GM23248 (cell line): ENCODE measurements around the gene MYOM3. TPM values are rescaled to one million over a fixed set of nuclear protein-coding genes. Genes with fewer than 3 reads are reported as not detected.
A peak's percentile ranks its signal among the peaks of the same experiment; 100 is the strongest.
"Not testable (repeated sequence)": the region's sequence is repeated elsewhere in the genome, so short reads cannot be mapped to it uniquely, and the experiment has no call there.

Source experiments
- DNase-seq: peaks from one replicate; pipeline ENCODE4 v3.0.0-alpha.2; 2015
- H2AFZ ChIP-seq: fragments of 200-600 bp; sonication (generic); 2 replicates; pipeline ENCODE4 v1.6.1; 2016; ENCODE audit warnings: antibody characterized with exemption
- H3F3A ChIP-seq: fragments of 200-600 bp; sonication (generic); 2 replicates; pipeline ENCODE4 v1.6.1; 2016; ENCODE audit warnings: mild to moderate bottlenecking, antibody characterized with exemption, mixed run types; ENCODE audit not compliant: insufficient read depth
- H3K27ac ChIP-seq: fragments of 200-600 bp; sonication (generic); 2 replicates; pipeline ENCODE4 v1.5.1; 2016; ENCODE audit warnings: mild to moderate bottlenecking
- H3K27me3 ChIP-seq: fragments of 200-600 bp; sonication (generic); replicated peaks from 2 replicates; pipeline ENCODE4 v1.6.1; 2016; ENCODE audit warnings: mild to moderate bottlenecking; ENCODE audit not compliant: insufficient read depth
- H3K36me3 ChIP-seq: fragments of 200-600 bp; sonication (generic); 2 replicates; pipeline ENCODE4 v1.6.1; 2016; ENCODE audit warnings: low read depth, mild to moderate bottlenecking
- H3K4me1 ChIP-seq: fragments of 200-600 bp; sonication (generic); 2 replicates; pipeline ENCODE4 v1.6.1; 2016; ENCODE audit warnings: mild to moderate bottlenecking; ENCODE audit not compliant: insufficient read depth
- H3K4me2 ChIP-seq: fragments of 200-600 bp; sonication (generic); one replicate; pipeline ENCODE4 v1.6.1; 2016; ENCODE audit warnings: mild to moderate bottlenecking; ENCODE audit not compliant: unreplicated experiment
- H3K4me3 ChIP-seq: fragments of 200-600 bp; sonication (generic); 2 replicates; pipeline ENCODE4 v1.5.1; 2016; ENCODE audit warnings: mild to moderate bottlenecking
- H3K79me2 ChIP-seq: fragments of 200-600 bp; sonication (generic); 2 replicates; pipeline ENCODE4 v1.6.1; 2016; ENCODE audit warnings: mild to moderate bottlenecking; ENCODE audit not compliant: insufficient read depth
- H3K9ac ChIP-seq: fragments of 200-600 bp; sonication (generic); 2 replicates; pipeline ENCODE4 v1.6.1; 2016; ENCODE audit warnings: mild to moderate bottlenecking
- H3K9me2 ChIP-seq: fragments of 200-600 bp; sonication (generic); 2 replicates; pipeline ENCODE4 v1.6.1; 2016; ENCODE audit warnings: mixed run types, mild to moderate bottlenecking, moderate library complexity; ENCODE audit not compliant: insufficient read depth
- H3K9me3 ChIP-seq: fragments of 200-600 bp; sonication (generic); one replicate; pipeline ENCODE4 v1.6.1; 2017; ENCODE audit warnings: low read depth
- H4K20me1 ChIP-seq: fragments of 200-600 bp; sonication (generic); 2 replicates; pipeline ENCODE4 v1.6.0; 2016; ENCODE audit not compliant: insufficient read depth
- EZH2 ChIP-seq: fragments of 200-600 bp; sonication (generic); IDR thresholded peaks from 2 replicates; pipeline ENCODE4 v1.6.1; 2018; ENCODE audit warnings: antibody characterized with exemption, mild to moderate bottlenecking; ENCODE audit not compliant: insufficient read depth, poor library complexity, severe bottlenecking
- EZH2phosphoT487 ChIP-seq: fragments of 200-600 bp; sonication (generic); IDR thresholded peaks from 2 replicates; pipeline ENCODE4 v1.6.1; 2018; ENCODE audit warnings: antibody characterized with exemption, moderate library complexity, mild to moderate bottlenecking, low read depth; ENCODE audit not compliant: insufficient read depth
- WGBS, 2 experiments: methylation state at CpG; one replicate each; pipeline ENCODE4 v1.1.6; 2015 to 2017; ENCODE audit warnings: low lambda C conversion rate in 2 of 2, low coverage in 1 of 2; ENCODE audit errors: missing lambda C conversion rate in 2 of 2; 5-methylcytosine and 5-hydroxymethylcytosine counted together
- in situ Hi-C: fragments of 300-500 bp; cut with MboI; formaldehyde crosslinking; loops from 2 replicates; pipeline ENCODE4 v1.15.0; 2020
- polyA plus RNA-seq: library from polyadenylated mRNA; unstranded; fragments of >200 nt; fragmentation: Nextera tagmentation; extraction: Ambion mirVana; gene quantifications from 2 replicates; pipeline ENCODE4 v1.2.1, GENCODE V29; 2016
- total RNA-seq: library from RNA; depleted of rRNA; stranded (reverse); fragments of >200 nt; shearing (Covaris generic); gene quantifications from 2 replicates; pipeline ENCODE4 v1.2.3, GENCODE V29; 2014

Gene MYOM3
- total and polyA plus RNA-seq, 2 experiments from 2014 or later, result 1.2 to 1.4 TPM

GRCh38 chr1:24043345-24044032, 68.4 kb downstream of the MYOM3 start:
- Histone ChIP-seq H3K27me3 (no peaks in the 10 kb centered on the region), H3K4me1 (peaks cover 22% of the 10 kb centered on the region), H3K9ac (no peak overlapping the region), H3K9me2 (no peaks in the 10 kb centered on the region), H3K9me3 (no peaks in the 10 kb centered on the region), H3K36me3 (no peaks in the 10 kb centered on the region), H3K79me2 (no peaks in the 10 kb centered on the region), H2AFZ (no peak overlapping the region), H3K27ac (no peak overlapping the region), H3K4me3 (no peak overlapping the region), H3K4me2 (no peak overlapping the region), H4K20me1 (no peaks in the 10 kb centered on the region), H3F3A (peaks cover 30% of the 10 kb centered on the region)
- WGBS, 2 experiments, result 13 to 25% methylated on average over 1 of the region's 1 CpG
- in situ Hi-C loops, result no loop called here
- no peak for DNase-seq
- TF ChIP-seq EZH2, result no peak
- no peak for TF ChIP-seq EZH2phosphoT487

GRCh38 chr1:24042315-24042714, 69.6 kb downstream of the MYOM3 start:
- no peaks in the 10 kb centered on the region for H3K27me3 ChIP-seq
- in situ Hi-C loops, result no loop called here
- H3K27ac ChIP-seq, result no peak overlapping the region
- H3K9me3 ChIP-seq, result no peaks in the 10 kb centered on the region
- H3K9me2 ChIP-seq, result no peaks in the 10 kb centered on the region
- H2AFZ ChIP-seq, result no peak overlapping the region
- no peak overlapping the region for H3K4me2 ChIP-seq
- no peak for TF ChIP-seq EZH2phosphoT487
- TF ChIP-seq EZH2, result no peak
- no peak for DNase-seq
- H3K4me3 ChIP-seq, result no peak overlapping the region
- H3K9ac ChIP-seq, result no peak overlapping the region
- peaks cover 20% of the 10 kb centered on the region for H3K4me1 ChIP-seq
- WGBS, 2 experiments, result 72 to 77% methylated on average over 4 of the region's 4 CpGs
- H4K20me1 ChIP-seq, result no peaks in the 10 kb centered on the region
- peaks cover 32% of the 10 kb centered on the region for H3F3A ChIP-seq
- no peaks in the 10 kb centered on the region for H3K36me3 ChIP-seq
- no peaks in the 10 kb centered on the region for H3K79me2 ChIP-seq

DNA sequence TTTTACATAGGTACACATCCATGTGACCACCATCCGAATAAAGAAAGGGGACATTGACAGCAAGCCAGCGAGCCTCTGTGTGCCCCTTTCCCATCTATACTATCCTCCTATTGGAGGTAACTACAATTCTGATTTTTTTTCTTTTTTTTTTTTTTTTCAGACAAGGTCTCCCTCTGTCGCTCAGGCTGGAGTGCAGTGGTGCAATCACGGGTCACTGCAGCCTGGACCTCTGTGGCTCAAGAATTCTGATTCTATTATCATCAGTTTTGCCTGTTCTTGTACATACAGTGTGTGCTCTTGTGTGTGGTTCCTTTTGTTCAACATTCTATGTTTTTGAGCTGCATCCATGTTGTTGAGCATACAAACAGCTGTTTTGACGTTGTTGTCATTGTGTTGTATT, 75.8 kb downstream of the MYOM3 start:
- H3K9ac ChIP-seq, result peak overlapping the region; percentile 42; the same call in 1 of the 2 replicates
- H3K9me2 ChIP-seq, result no peaks in the 10 kb centered on the region
- H3K27ac ChIP-seq, result peak overlapping the region; percentile 83
- no peaks in the 10 kb centered on the region for H3K9me3 ChIP-seq
- no peak overlapping the region for H3K4me2 ChIP-seq
- 76 to 77% methylated on average over 5 of the region's 5 CpGs for WGBS, 2 experiments
- H3K79me2 ChIP-seq, result no peaks in the 10 kb centered on the region
- no peaks in the 10 kb centered on the region for H3K36me3 ChIP-seq
- H3K4me3 ChIP-seq, result no peak overlapping the region
- TF ChIP-seq EZH2 (no peak), EZH2phosphoT487 (no peak)
- H3K4me1 ChIP-seq, result peaks cover 14% of the 10 kb centered on the region
- no peaks in the 10 kb centered on the region for H3K27me3 ChIP-seq
- no peak for DNase-seq
- H2AFZ ChIP-seq, result peak overlapping the region; percentile 26; the same call in 1 of the 2 replicates
- in situ Hi-C loops, result no loop called here
- H4K20me1 ChIP-seq, result no peaks in the 10 kb centered on the region
- peaks cover 22% of the 10 kb centered on the region for H3F3A ChIP-seq

GRCh38 chr1:24032981-24033380, 79.0 kb downstream of the MYOM3 start:
- 31 to 33% methylated on average over 5 of the region's 5 CpGs for WGBS, 2 experiments
- Histone ChIP-seq H2AFZ (peak overlapping the region; percentile 59), H3K9me3 (no peaks in the 10 kb centered on the region), H3K27ac (no peak overlapping the region), H3K36me3 (no peaks in the 10 kb centered on the region), H3K9ac (no peak overlapping the region), H3K4me3 (peak overlapping the region; percentile 29; the same call in 1 of the 2 replicates), H3F3A (peaks cover 22% of the 10 kb centered on the region), H3K4me1 (peaks cover 14% of the 10 kb centered on the region), H3K27me3 (no peaks in the 10 kb centered on the region), H3K79me2 (no peaks in the 10 kb centered on the region), H3K4me2 (no peak overlapping the region), H4K20me1 (no peaks in the 10 kb centered on the region), H3K9me2 (no peaks in the 10 kb centered on the region)
- TF ChIP-seq EZH2 (no peak), EZH2phosphoT487 (no peak)
- in situ Hi-C loops, result no loop called here
- no peak for DNase-seq

DNA sequence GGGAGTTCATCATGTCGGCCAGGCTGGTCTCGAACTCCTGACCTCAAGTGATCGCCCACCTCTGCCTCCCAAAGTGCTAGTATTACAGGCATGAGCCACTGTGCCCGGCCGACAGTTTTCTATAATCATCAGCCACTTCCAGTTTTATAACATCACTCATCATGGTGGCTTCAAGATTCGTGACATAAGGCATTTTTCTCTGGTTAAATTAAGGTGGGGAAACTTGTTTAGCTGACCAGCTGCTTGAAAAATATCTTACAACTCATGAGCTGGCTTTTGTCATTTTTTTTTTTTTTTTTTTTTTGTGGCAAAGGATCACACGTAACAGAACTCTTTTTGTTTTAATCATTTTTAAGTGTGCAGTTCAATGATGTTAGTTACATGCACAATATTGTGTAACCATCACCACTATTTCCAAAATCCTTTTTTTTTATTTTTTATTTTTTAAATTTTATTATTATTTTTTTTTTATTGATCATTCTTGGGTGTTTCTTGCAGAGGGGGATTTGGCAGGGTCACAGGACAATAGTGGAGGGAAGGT, 80.9 kb downstream of the MYOM3 start:
- Histone ChIP-seq H2AFZ (0 out of 2 replicates have a peak overlapping the region, but pooled peaks have one; percentile 11), H3K27ac (peak overlapping the region; percentile 43)
- in situ Hi-C loops, H3K9ac ChIP-seq, H3K79me2 ChIP-seq, H3K9me3 ChIP-seq, H3K36me3 ChIP-seq, H3K4me2 ChIP-seq, H4K20me1 ChIP-seq, H3K4me3 ChIP-seq, H3F3A ChIP-seq, H3K9me2 ChIP-seq, H3K4me1 ChIP-seq, H3K27me3 ChIP-seq: not testable (repeated sequence)
- 33 to 37% methylated on average over 7 of the region's 7 CpGs for WGBS, 2 experiments
- DNase-seq, result peak; percentile 56
